ENCODE data around the gene ATP6V1D. TPM values are rescaled to one million over a fixed set of nuclear protein-coding genes. Genes with fewer than 3 reads are reported as not detected.

The ATP6V1D gene
- total and polyA plus RNA-seq, 3 donors from 2014 or later = 68.0 to 103 (median 75.6) TPM

- no peaks in the 10 kb centered on the region for H3K36me3 ChIP-seq (ENCODE audit: low read depth, missing control alignments)
- no peak overlapping the region for H3K27ac ChIP-seq
- no peaks in the 10 kb centered on the region for H3K4me1 ChIP-seq
- no peak for DNase-seq
- intact Hi-C loops (cut with DNase I; ENCODE audit: low total_unique reads) = no loop called here
- H3K9me3 ChIP-seq = no peaks in the 10 kb centered on the region
- no peak overlapping the region for H3K4me3 ChIP-seq
- H3K27me3 ChIP-seq = no peaks in the 10 kb centered on the region
- 86 to 89% methylated on average over 1 of the region's 1 CpG for WGBS, 2 donors
- TF ChIP-seq POLR2A (IDR thresholded peaks at IDR 0.05) = no peak
- TF ChIP-seq CTCF (IDR thresholded peaks at IDR 0.05) = no peak
Observed at GRCh38 chr14:67313153-67313552, 46.5 kb downstream of the ATP6V1D start.

- H3K4me1 ChIP-seq = no peaks in the 10 kb centered on the region
- TF ChIP-seq POLR2A (IDR thresholded peaks at IDR 0.05) (no peak), CTCF (IDR thresholded peaks at IDR 0.05) (no peak)
- WGBS, 2 donors = 97 to 98% methylated on average over 2 of the region's 2 CpGs
- H3K36me3 ChIP-seq (ENCODE audit: low read depth, missing control alignments) = no peaks in the 10 kb centered on the region
- H3K27me3 ChIP-seq = no peaks in the 10 kb centered on the region
- no peaks in the 10 kb centered on the region for H3K9me3 ChIP-seq
- DNase-seq = no peak
- H3K4me3 ChIP-seq = no peak overlapping the region
- no peak overlapping the region for H3K27ac ChIP-seq
- intact Hi-C loops (cut with DNase I; ENCODE audit: low total_unique reads) = no loop called here
Observed at GRCh38 chr14:67311868-67312267, 47.7 kb downstream of the ATP6V1D start.

Small RNA genes lying within 50 kb of the gene (small RNA-seq; reads per million reads assigned to genes)
- 0 reads per million in 2 donors for gene RF00019

Other genes with a start within 250 kb of the ATP6V1D start
- gene GARIN2, start 170.4 kb downstream of the ATP6V1D start, total RNA-seq = 10 to 100 TPM in 1 of 2 donors, 1 to 10 TPM in 1; 7.6 to 21.7 TPM
- 34.5 TPM for gene GARIN2, start 170.4 kb downstream of the ATP6V1D start, polyA plus RNA-seq (ENCODE audit: insufficient read depth, low read depth, low replicate concordance)
- 10 to 100 TPM; 25.4 to 27.3 TPM for gene PALS1, start 118.4 kb downstream of the ATP6V1D start, total RNA-seq
- gene PALS1, start 118.4 kb downstream of the ATP6V1D start, polyA plus RNA-seq (ENCODE audit: insufficient read depth, low read depth, low replicate concordance) = 13.5 TPM
- gene EIF2S1, start 524 bp upstream of the ATP6V1D start, total RNA-seq = 10 to 100 TPM; 82.1 to 83.9 TPM
- 158 TPM for gene EIF2S1, start 524 bp upstream of the ATP6V1D start, polyA plus RNA-seq (ENCODE audit: insufficient read depth, low read depth, low replicate concordance)
- gene PLEK2, start 52.4 kb upstream of the ATP6V1D start, total RNA-seq = 1 to 10 TPM; 4.2 to 5.7 TPM
- 7.1 TPM for gene PLEK2, start 52.4 kb upstream of the ATP6V1D start, polyA plus RNA-seq (ENCODE audit: insufficient read depth, low read depth, low replicate concordance)
- gene TMEM229B, start 128.9 kb upstream of the ATP6V1D start, total RNA-seq = 10 to 100 TPM; 59.6 to 77.4 TPM
- gene TMEM229B, start 128.9 kb upstream of the ATP6V1D start, polyA plus RNA-seq (ENCODE audit: insufficient read depth, low read depth, low replicate concordance) = 12.6 TPM
- gene PLEKHH1, start 173.5 kb upstream of the ATP6V1D start, total RNA-seq = 10 to 100 TPM; 49.1 to 61.3 TPM
- gene PLEKHH1, start 173.5 kb upstream of the ATP6V1D start, polyA plus RNA-seq (ENCODE audit: insufficient read depth, low read depth, low replicate concordance) = 21.4 TPM
- gene PIGH, start 240.5 kb upstream of the ATP6V1D start, total RNA-seq = 10 to 100 TPM; 44.1 to 45.2 TPM
- gene PIGH, start 240.5 kb upstream of the ATP6V1D start, polyA plus RNA-seq (ENCODE audit: insufficient read depth, low read depth, low replicate concordance) = 69.3 TPM